ENCODE measurements around the gene RRP12.

Gene RRP12

GRCh38 chr10:97328646-97329453 lies 72.3 kb downstream of the RRP12 start:
- no peaks in the 10 kb centered on the region for H3K27me3 ChIP-seq (ENCODE audit: control insufficient read depth, insufficient read depth, low read length)
- no CpG with 5 or more reads among the region's 3 CpGs for WGBS (ENCODE audit: insufficient coverage, insufficient read length)
- H3K9me3 ChIP-seq (ENCODE audit: control insufficient read depth, insufficient read depth, low read length), result no peaks in the 10 kb centered on the region
- no peak overlapping the region for H3K4me3 ChIP-seq (ENCODE audit: low read length)
- no peak overlapping the region for H3K27ac ChIP-seq (ENCODE audit: low read length)
- H3K4me1 ChIP-seq (ENCODE audit: control insufficient read depth, insufficient read depth, low read length), result 0 out of 2 replicates have a peak, but pooled peaks cover 2% of the 10 kb centered on the region
- DNase-seq (ENCODE audit: low read depth, low spot score), result no peak
- H3K36me3 ChIP-seq (ENCODE audit: control insufficient read depth, insufficient read depth, low read length), result peaks cover 6% of the 10 kb centered on the region; the same call in 1 of the 2 replicates

GRCh38 chr10:97327348-97328294 lies 73.5 kb downstream of the RRP12 start:
- no CpG with 5 or more reads among the region's 7 CpGs for WGBS (ENCODE audit: insufficient coverage, insufficient read length)
- DNase-seq (ENCODE audit: low read depth, low spot score), result no peak
- Histone ChIP-seq H3K9me3 (ENCODE audit: control insufficient read depth, insufficient read depth, low read length) (no peaks in the 10 kb centered on the region), H3K27me3 (ENCODE audit: control insufficient read depth, insufficient read depth, low read length) (no peaks in the 10 kb centered on the region), H3K36me3 (ENCODE audit: control insufficient read depth, insufficient read depth, low read length) (peaks cover 4% of the 10 kb centered on the region; the same call in 1 of the 2 replicates), H3K4me1 (ENCODE audit: control insufficient read depth, insufficient read depth, low read length) (0 out of 2 replicates have a peak, but pooled peaks cover 2% of the 10 kb centered on the region), H3K27ac (ENCODE audit: low read length) (no peak overlapping the region), H3K4me3 (ENCODE audit: low read length) (no peak overlapping the region)

DNA sequence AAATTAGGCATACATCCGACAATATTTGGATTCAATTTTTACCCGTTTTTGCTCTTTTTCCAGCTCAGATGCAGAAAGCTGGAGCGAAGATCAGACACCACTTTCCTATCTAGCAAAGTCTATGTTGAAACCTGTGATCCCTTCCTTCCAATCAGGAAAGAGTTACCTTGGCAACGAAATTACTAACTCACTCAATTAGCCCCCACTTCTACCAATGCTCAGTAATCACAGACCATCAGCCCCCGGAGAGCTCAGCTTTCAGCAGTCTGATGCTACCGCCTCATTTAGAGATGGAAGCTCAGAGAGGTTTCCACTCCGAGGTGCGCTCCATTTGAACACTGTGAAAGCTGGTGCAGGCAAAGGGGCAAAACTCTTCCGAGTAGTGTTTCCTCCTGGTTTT lies 75.4 kb downstream of the RRP12 start:
- H3K27ac ChIP-seq (ENCODE audit: low read length), result no peak overlapping the region
- H3K36me3 ChIP-seq (ENCODE audit: control insufficient read depth, insufficient read depth, low read length), result peaks cover 4% of the 10 kb centered on the region; the same call in 1 of the 2 replicates
- no peak overlapping the region for H3K4me3 ChIP-seq (ENCODE audit: low read length)
- H3K27me3 ChIP-seq (ENCODE audit: control insufficient read depth, insufficient read depth, low read length), result peaks cover 3% of the 10 kb centered on the region; the same call in 1 of the 2 replicates
- H3K4me1 ChIP-seq (ENCODE audit: control insufficient read depth, insufficient read depth, low read length), result peaks cover 5% of the 10 kb centered on the region; the same call in 1 of the 2 replicates
- no peaks in the 10 kb centered on the region for H3K9me3 ChIP-seq (ENCODE audit: control insufficient read depth, insufficient read depth, low read length)
- WGBS (ENCODE audit: insufficient coverage, insufficient read length), result no CpG with 5 or more reads among the region's 9 CpGs
- DNase-seq (ENCODE audit: low read depth, low spot score), result no peak

- Histone ChIP-seq H3K9me3 (ENCODE audit: control insufficient read depth, insufficient read depth, low read length) (no peaks in the 10 kb centered on the region), H3K27me3 (ENCODE audit: control insufficient read depth, insufficient read depth, low read length) (peaks cover 9% of the 10 kb centered on the region; the same call in 1 of the 2 replicates), H3K27ac (ENCODE audit: low read length) (no peak overlapping the region), H3K4me3 (ENCODE audit: low read length) (no peak overlapping the region), H3K4me1 (ENCODE audit: control insufficient read depth, insufficient read depth, low read length) (peaks cover 6% of the 10 kb centered on the region; the same call in 1 of the 2 replicates), H3K36me3 (ENCODE audit: control insufficient read depth, insufficient read depth, low read length) (no peaks in the 10 kb centered on the region)
- DNase-seq (ENCODE audit: low read depth, low spot score), result no peak
- no CpG with 5 or more reads among the region's 4 CpGs for WGBS (ENCODE audit: insufficient coverage, insufficient read length)
Observed at GRCh38 chr10:97323501-97323900, 77.6 kb downstream of the RRP12 start.

DNA sequence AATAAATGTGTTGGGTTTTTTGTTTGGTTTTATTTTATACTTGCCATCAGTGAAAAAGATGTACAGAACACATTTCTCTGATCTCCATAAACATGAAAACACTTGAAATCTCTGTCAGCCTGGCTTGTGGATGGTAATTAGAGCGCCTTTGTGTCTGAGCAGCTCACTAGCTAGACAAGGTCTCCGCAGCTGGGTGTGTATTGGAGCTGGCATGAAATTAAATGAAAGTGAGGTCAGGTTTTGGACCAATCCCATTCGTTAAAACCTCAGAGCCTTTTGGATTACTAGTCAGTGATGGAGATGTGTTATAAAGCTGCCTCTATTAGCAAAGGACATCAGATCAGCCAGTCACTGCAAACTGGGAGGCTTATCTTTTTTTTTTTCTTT lies 79.3 kb downstream of the RRP12 start:
- Histone ChIP-seq H3K27me3 (ENCODE audit: control insufficient read depth, insufficient read depth, low read length) (peaks cover 9% of the 10 kb centered on the region; the same call in 1 of the 2 replicates), H3K4me1 (ENCODE audit: control insufficient read depth, insufficient read depth, low read length) (peaks cover 6% of the 10 kb centered on the region; the same call in 1 of the 2 replicates), H3K27ac (ENCODE audit: low read length) (no peak overlapping the region), H3K4me3 (ENCODE audit: low read length) (no peak overlapping the region), H3K36me3 (ENCODE audit: control insufficient read depth, insufficient read depth, low read length) (no peaks in the 10 kb centered on the region), H3K9me3 (ENCODE audit: control insufficient read depth, insufficient read depth, low read length) (no peaks in the 10 kb centered on the region)
- WGBS (ENCODE audit: insufficient coverage, insufficient read length), result no CpG with 5 or more reads among the region's 3 CpGs
- no peak for DNase-seq (ENCODE audit: low read depth, low spot score)

GRCh38 chr10:97321032-97321803 lies 79.9 kb downstream of the RRP12 start:
- no peaks in the 10 kb centered on the region for H3K9me3 ChIP-seq (ENCODE audit: control insufficient read depth, insufficient read depth, low read length)
- WGBS (ENCODE audit: insufficient coverage, insufficient read length), result no CpG with 5 or more reads among the region's 38 CpGs
- H3K4me1 ChIP-seq (ENCODE audit: control insufficient read depth, insufficient read depth, low read length), result peaks cover 6% of the 10 kb centered on the region; the same call in 1 of the 2 replicates
- peaks cover 9% of the 10 kb centered on the region; the same call in 1 of the 2 replicates for H3K27me3 ChIP-seq (ENCODE audit: control insufficient read depth, insufficient read depth, low read length)
- H3K4me3 ChIP-seq (ENCODE audit: low read length), result peak overlapping the region; percentile 35; the same call in 1 of the 2 replicates
- no peak overlapping the region for H3K27ac ChIP-seq (ENCODE audit: low read length)
- no peak for DNase-seq (ENCODE audit: low read depth, low spot score)
- H3K36me3 ChIP-seq (ENCODE audit: control insufficient read depth, insufficient read depth, low read length), result no peaks in the 10 kb centered on the region

- Histone ChIP-seq H3K4me1 (ENCODE audit: control insufficient read depth, insufficient read depth, low read length) (peaks cover 4% of the 10 kb centered on the region; the same call in 1 of the 2 replicates), H3K4me3 (ENCODE audit: low read length) (peak overlapping the region; percentile 83; the same call in 1 of the 2 replicates), H3K27ac (ENCODE audit: low read length) (no peak overlapping the region), H3K36me3 (ENCODE audit: control insufficient read depth, insufficient read depth, low read length) (no peaks in the 10 kb centered on the region), H3K9me3 (ENCODE audit: control insufficient read depth, insufficient read depth, low read length) (no peaks in the 10 kb centered on the region), H3K27me3 (ENCODE audit: control insufficient read depth, insufficient read depth, low read length) (peaks cover 9% of the 10 kb centered on the region; the same call in 1 of the 2 replicates)
- DNase-seq (ENCODE audit: low read depth, low spot score), result no peak
- WGBS (ENCODE audit: insufficient coverage, insufficient read length), result no CpG with 5 or more reads among the region's 24 CpGs
Observed at GRCh38 chr10:97320480-97321031, 80.6 kb downstream of the RRP12 start.

- Histone ChIP-seq H3K27ac (ENCODE audit: low read length) (no peak overlapping the region), H3K27me3 (ENCODE audit: control insufficient read depth, insufficient read depth, low read length) (peaks cover 9% of the 10 kb centered on the region; the same call in 1 of the 2 replicates), H3K4me1 (ENCODE audit: control insufficient read depth, insufficient read depth, low read length) (peaks cover 4% of the 10 kb centered on the region; the same call in 1 of the 2 replicates), H3K9me3 (ENCODE audit: control insufficient read depth, insufficient read depth, low read length) (no peaks in the 10 kb centered on the region), H3K4me3 (ENCODE audit: low read length) (peak overlapping the region; percentile 83; the same call in 1 of the 2 replicates), H3K36me3 (ENCODE audit: control insufficient read depth, insufficient read depth, low read length) (no peaks in the 10 kb centered on the region)
- no peak for DNase-seq (ENCODE audit: low read depth, low spot score)
- no CpG with 5 or more reads among the region's 83 CpGs for WGBS (ENCODE audit: insufficient coverage, insufficient read length)
Observed at GRCh38 chr10:97319671-97320479, 81.3 kb downstream of the RRP12 start.
